Activated T-cell treated with anti-CD3 and anti-CD28 coated beads, Interleukin-2, amount 50 U/mL, for 24 hours (primary cell): Measurements from ENCODE around the gene DPH5.
A peak's percentile ranks its signal among the peaks of the same experiment; 100 is the strongest.
"Not testable (repeated sequence)": the region's sequence is repeated elsewhere in the genome, so short reads cannot be mapped to it uniquely, and the experiment has no call there.

ENCODE experiments used
- DNase-seq: peaks from one replicate; pipeline ENCODE4 v3.0.0-alpha.2; 2020
- H3K27ac Mint-ChIP-seq: 2 replicates; pipeline ENCODE4 v1.8.0; 2020; ENCODE audit warnings: mild to moderate bottlenecking, mixed read lengths
- H3K27me3 Mint-ChIP-seq: 2 replicates; pipeline ENCODE4 v1.8.0; 2020; ENCODE audit warnings: mixed read lengths
- H3K36me3 Mint-ChIP-seq: 2 replicates; pipeline ENCODE4 v1.8.0; 2020; ENCODE audit warnings: low read depth, mixed read lengths
- H3K4me1 Mint-ChIP-seq: 2 replicates; pipeline ENCODE4 v1.8.0; 2020; ENCODE audit warnings: low read depth, mixed read lengths
- H3K4me3 Mint-ChIP-seq: 2 replicates; pipeline ENCODE4 v1.8.0; 2020; ENCODE audit warnings: mild to moderate bottlenecking, moderate library complexity, mixed read lengths
- H3K9me3 Mint-ChIP-seq: 2 replicates; pipeline ENCODE4 v1.8.0; 2020; ENCODE audit warnings: mixed read lengths

DPH5 gene

DNA sequence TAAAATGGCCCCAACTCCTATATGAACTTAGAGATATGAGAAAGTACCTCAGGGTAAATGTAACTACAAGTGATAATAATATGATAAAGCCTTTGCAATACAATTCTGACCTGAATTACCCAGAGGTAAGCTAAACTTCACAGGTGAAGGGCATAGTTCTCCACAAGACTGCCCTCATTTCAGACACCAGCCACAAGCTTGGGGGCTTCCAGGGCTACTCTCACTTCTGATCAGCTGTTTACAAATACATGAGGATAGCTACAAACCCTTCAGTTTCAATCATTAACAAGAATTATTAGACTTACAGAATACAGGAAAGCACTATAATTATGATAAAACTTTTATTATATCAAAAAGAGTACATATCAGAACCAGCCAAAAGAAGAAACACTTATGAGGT lies 18.7 kb upstream of the DPH5 start:
- Mint-ChIP-seq H3K4me3 (no peak overlapping the region), H3K4me1 (peaks cover 15% of the 10 kb centered on the region), H3K27ac (no peak overlapping the region), H3K9me3 (peaks cover 3% of the 10 kb centered on the region), H3K27me3 (no peaks in the 10 kb centered on the region), H3K36me3 (peaks cover 10% of the 10 kb centered on the region)
- DNase-seq, result no peak

DNA sequence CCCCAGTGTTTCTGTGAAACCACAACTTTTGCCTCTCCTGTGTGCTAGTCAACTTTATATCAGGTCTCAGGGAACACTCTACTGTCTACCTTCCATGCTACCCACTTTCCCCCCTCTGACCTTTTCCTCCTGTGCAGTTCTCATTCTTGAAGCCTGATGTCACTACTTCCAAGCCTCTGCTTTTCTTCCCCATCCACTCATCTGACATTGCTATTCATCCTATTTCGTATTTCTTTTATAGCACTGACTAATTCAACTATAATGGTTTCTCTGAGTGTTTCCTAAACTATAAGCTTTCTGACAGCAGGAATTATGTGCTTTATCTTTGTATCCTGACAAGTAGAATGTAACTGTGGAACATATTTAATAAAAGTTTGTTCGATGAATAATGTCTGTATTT lies 18.2 kb upstream of the DPH5 start:
- no peak for DNase-seq
- Mint-ChIP-seq H3K4me1 (peaks cover 17% of the 10 kb centered on the region), H3K4me3 (no peak overlapping the region), H3K27ac (no peak overlapping the region), H3K9me3 (peaks cover 3% of the 10 kb centered on the region), H3K36me3 (peaks cover 10% of the 10 kb centered on the region), H3K27me3 (no peaks in the 10 kb centered on the region)

DNA sequence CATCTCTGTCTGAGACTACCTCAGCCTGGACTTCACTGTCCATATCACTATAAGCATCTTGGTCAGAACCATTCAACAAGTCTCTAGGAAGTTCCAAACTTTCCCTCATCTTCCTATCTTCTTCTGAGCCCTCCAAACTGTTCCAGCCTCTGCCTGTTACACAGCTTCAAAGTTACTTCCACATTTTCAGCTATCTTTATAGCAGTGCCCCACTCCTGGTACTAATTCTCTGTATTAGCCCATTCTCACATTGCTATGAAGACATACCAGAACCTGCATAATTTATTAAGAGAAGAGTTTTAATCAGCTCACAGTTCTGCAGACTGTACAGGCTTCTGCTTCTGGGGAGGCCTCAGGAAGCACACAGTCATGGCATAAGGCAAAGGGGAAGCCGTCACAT lies 15.7 kb upstream of the DPH5 start:
- peaks cover 3% of the 10 kb centered on the region for H3K9me3 Mint-ChIP-seq
- no peak for DNase-seq
- no peak overlapping the region for H3K4me3 Mint-ChIP-seq
- H3K4me1 Mint-ChIP-seq, result peaks cover 31% of the 10 kb centered on the region
- H3K36me3 Mint-ChIP-seq, result peaks cover 28% of the 10 kb centered on the region
- no peak overlapping the region for H3K27ac Mint-ChIP-seq
- no peaks in the 10 kb centered on the region for H3K27me3 Mint-ChIP-seq

DNA sequence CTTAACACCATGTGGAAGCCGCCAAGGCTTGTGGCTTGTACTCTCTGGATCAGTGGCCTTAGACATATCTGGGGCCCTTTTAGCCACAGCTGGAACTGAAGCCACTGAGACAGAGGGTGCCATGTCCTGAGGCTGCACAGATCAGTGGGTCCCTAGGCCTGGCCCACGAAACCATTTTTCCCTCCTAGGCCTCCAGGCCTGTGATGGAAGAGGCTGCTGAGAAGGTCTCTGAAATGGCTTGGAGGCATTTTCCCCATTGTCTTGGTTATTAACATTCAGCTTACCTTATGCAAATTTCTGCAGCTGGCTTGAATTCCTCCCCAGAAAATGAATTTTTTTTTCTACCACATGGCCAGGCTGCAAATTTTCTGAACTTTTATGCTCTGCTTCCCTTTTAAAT lies 15.1 kb upstream of the DPH5 start:
- Mint-ChIP-seq H3K4me3 (no peak overlapping the region), H3K27me3 (no peaks in the 10 kb centered on the region), H3K9me3 (peaks cover 3% of the 10 kb centered on the region), H3K27ac (no peak overlapping the region), H3K36me3 (peaks cover 28% of the 10 kb centered on the region), H3K4me1 (peaks cover 36% of the 10 kb centered on the region)
- DNase-seq, result no peak

DNA sequence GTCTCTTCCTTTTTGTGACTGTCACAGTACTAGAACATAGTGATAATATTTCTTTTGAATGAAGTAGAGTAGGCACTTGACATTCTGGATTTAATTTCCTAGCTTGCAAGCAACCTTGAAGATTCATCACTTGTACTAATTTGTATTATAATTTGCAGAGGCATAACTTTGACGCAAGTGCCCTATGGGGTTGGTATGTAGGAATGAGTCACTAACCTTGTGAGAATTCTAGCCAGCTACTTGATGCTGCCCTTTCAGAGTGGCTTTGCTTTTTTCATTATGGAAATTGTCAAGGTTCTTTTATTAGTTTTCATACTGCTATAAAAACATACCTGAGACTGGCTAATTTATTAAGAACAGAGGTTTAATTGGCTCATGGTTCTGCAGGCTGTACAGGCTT lies 13.7 kb upstream of the DPH5 start:
- H3K27ac Mint-ChIP-seq, result no peak overlapping the region

DNA sequence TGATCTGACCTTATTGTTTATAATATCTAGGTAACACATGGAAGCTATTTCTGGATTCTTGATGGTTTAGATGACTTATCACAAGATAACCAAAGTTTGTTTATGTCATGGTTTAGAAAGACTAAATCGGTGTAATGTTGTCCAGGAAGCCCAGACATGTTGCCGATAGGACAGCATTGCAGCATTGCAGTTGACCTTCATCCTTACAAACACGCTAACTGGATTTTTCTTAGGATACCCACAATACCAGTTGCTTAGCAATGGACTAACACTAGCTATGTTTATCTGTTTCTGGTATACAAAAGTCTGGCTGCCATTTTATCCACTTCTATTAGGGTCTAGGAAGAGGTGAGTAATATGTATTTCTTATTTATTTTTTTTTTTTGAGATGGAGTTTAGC lies 11.7 kb upstream of the DPH5 start:
- no peak for DNase-seq
- H3K27me3 Mint-ChIP-seq, result no peaks in the 10 kb centered on the region
- peaks cover 42% of the 10 kb centered on the region for H3K36me3 Mint-ChIP-seq
- H3K9me3 Mint-ChIP-seq, result peaks cover 7% of the 10 kb centered on the region
- H3K27ac Mint-ChIP-seq, result no peak overlapping the region
- peaks cover 50% of the 10 kb centered on the region for H3K4me1 Mint-ChIP-seq
- no peak overlapping the region for H3K4me3 Mint-ChIP-seq

More for the DNA sequence above, 13.7 kb upstream of the DPH5 start:
- Mint-ChIP-seq H3K27me3 (no peaks in the 10 kb centered on the region), H3K4me3 (no peak overlapping the region), H3K36me3 (peaks cover 32% of the 10 kb centered on the region), H3K9me3 (peaks cover 3% of the 10 kb centered on the region), H3K4me1 (peaks cover 41% of the 10 kb centered on the region)
- DNase-seq, result no peak

DNA sequence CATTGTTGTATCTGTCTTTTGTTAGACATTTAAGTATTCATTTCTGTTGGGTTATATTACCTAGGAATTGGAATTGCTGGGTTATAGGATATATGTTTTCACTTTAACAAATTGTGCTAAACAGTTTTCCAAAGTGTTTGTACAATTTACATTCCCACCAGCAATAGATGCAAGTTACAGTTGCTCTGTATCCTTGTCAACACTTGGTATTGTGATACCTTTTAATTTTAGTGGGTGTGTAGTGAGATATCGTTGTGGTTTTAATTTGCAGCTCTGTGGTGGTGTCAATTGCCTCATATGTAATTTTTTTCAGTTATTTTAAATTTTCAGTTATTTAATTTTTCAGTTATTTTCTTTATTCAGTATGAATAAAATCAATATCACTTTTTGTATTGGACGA lies 7.4 kb upstream of the DPH5 start:
- no peak for DNase-seq
- Mint-ChIP-seq H3K4me1 (peaks cover 62% of the 10 kb centered on the region), H3K9me3 (peaks cover 7% of the 10 kb centered on the region), H3K4me3 (no peak overlapping the region), H3K36me3 (peaks cover 77% of the 10 kb centered on the region), H3K27ac (no peak overlapping the region), H3K27me3 (no peaks in the 10 kb centered on the region)

DNA sequence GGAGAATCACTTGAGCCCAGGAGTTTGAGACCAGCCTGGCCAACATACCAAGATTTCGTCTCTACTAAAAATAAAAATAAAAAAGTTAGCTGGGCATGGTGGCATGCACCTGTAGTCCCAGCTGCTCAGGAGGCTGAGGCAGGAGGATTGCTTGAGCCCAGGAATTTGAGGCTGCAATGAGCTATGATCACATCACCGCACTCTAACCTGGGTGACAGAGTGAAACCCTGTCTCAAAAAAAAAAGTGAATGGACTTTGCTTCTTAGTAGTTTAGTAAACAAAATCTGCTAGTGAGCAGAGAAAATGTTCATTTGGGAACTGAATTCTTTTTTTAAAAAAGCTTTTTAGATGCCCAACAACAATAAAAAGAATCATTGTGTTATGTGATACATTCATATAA lies 6.5 kb upstream of the DPH5 start:
- not testable (repeated sequence) for H3K27me3 Mint-ChIP-seq, H3K27ac Mint-ChIP-seq, DNase-seq, H3K4me3 Mint-ChIP-seq, H3K9me3 Mint-ChIP-seq
- Mint-ChIP-seq H3K36me3 (peaks cover 78% of the 10 kb centered on the region), H3K4me1 (peaks cover 68% of the 10 kb centered on the region)

DNA sequence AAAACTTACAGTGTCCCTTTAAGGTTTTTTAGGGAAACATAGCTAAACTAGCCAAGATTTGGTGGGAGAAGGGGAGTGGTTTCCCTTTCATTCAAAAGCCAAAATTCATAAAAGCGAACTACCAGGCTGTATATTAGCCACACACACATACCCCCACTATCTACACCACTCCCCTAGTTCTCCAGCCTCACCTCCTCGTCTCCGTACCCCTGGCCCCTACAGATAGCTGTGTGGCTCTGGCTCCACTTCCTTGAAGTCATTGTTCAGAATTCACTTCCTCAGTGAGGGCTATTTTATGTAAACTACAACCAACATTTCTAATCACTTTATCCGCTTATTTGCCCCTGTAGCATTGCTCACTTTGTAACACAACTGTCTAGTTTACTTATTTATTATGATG lies 5.3 kb upstream of the DPH5 start:
- DNase-seq, result no peak
- Mint-ChIP-seq H3K27me3 (no peaks in the 10 kb centered on the region), H3K4me1 (peaks cover 66% of the 10 kb centered on the region), H3K36me3 (peaks cover 78% of the 10 kb centered on the region), H3K27ac (no peak overlapping the region), H3K9me3 (peaks cover 7% of the 10 kb centered on the region), H3K4me3 (no peak overlapping the region)

DNA sequence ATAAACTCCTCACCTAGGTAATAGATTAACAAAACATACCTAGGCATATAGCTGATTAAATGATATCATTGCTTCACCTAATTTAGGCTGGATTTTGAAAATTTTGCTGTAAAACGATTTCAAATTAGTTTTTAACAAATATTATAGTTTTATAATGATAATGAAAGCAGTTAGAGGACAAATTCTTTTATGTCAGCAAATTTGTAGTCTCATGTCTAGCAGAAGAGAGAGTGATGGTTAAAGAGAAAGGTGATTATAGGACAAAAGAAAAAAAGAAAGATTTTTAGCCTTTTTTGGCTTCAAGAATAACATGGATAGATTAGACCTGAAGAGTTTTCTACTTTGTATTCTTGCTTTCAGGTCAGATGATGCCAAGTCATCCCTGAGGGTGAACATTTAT lies 3.6 kb upstream of the DPH5 start:
- Mint-ChIP-seq H3K27me3 (no peaks in the 10 kb centered on the region), H3K4me1 (peaks cover 58% of the 10 kb centered on the region), H3K9me3 (peaks cover 7% of the 10 kb centered on the region), H3K4me3 (peak overlapping the region; percentile 23), H3K27ac (no peak overlapping the region), H3K36me3 (peaks cover 87% of the 10 kb centered on the region)
- DNase-seq, result no peak

DNA sequence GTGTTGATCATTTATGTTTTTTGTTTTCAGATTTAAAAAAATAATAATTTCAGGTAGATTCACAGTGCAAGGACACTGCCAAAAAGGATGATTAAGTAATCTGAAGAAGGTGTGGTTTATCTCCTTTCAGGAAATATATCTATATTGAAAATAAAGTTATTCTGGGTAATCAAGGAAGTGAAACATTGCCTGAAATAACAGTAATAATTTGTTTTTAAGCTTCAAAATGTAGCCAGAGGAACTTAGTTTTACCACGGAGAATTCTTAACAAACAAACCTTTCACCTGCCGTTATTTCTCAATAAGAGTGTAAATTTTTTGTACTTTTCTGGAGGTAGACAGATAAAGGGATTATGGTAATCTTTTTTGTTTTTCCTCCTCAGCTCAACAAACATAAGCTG lies 2.9 kb upstream of the DPH5 start:
- Mint-ChIP-seq H3K27ac (no peak overlapping the region), H3K4me1 (peaks cover 60% of the 10 kb centered on the region), H3K4me3 (peak overlapping the region; percentile 4)

DNA sequence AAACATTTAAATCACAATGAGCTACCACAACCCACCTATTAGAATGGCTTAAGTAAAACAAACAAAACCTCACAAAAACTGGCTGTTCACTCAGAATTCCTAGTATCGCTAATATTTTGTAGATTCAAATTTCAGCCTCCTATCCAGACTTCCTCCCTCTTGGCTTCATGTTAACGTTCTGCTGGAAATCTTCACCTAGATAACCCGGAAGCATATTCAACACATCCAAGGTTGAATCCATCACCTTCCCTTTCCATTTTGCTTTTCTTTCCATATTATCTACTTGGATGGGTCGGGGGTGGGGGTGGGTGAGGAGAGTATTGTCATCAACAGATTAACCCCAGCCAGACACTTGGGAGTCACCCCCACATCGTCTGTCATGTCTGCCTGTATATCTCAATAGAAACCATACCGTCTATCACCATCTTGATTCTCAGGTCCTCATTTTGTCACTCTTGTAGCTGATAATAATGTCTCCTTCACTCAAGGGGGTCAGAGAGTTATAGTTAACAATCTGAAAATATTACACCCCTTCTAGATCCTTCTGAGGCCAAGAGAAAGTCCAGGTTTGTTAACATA lies 1.7 kb upstream of the DPH5 start:
- H3K4me1 Mint-ChIP-seq, result peaks cover 67% of the 10 kb centered on the region
- H3K27ac Mint-ChIP-seq, result peak overlapping the region; percentile 66
- H3K27me3 Mint-ChIP-seq, result no peaks in the 10 kb centered on the region
- peak overlapping the region; percentile 91 for H3K4me3 Mint-ChIP-seq
- peaks cover 95% of the 10 kb centered on the region for H3K36me3 Mint-ChIP-seq
- no peak for DNase-seq
- H3K9me3 Mint-ChIP-seq, result peaks cover 4% of the 10 kb centered on the region

More for the DNA sequence above, 2.9 kb upstream of the DPH5 start:
- Mint-ChIP-seq H3K27me3 (no peaks in the 10 kb centered on the region), H3K36me3 (peaks cover 93% of the 10 kb centered on the region), H3K9me3 (peaks cover 7% of the 10 kb centered on the region)
- no peak for DNase-seq

DNA sequence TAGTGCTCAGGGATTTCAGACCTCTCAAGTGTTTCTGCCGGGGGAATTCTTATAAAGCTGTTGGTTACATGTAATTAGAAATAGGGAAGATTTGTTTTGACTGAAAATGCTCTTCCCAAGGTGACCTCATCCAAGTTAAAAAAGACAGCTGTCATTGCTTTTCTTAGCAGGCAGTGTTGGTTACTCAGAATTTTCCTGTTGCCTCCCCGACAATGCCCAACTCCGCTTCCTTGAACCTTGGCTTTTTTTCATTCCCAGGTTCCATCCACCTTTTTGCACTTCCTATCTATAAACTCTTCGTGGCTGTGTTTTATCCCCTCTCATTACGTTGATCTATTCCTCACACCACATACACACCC lies 825 bp upstream of the DPH5 start:
- Mint-ChIP-seq H3K4me3 (peak overlapping the region; percentile 91), H3K36me3 (peaks cover 95% of the 10 kb centered on the region), H3K9me3 (no peaks in the 10 kb centered on the region), H3K27ac (peak overlapping the region; percentile 95), H3K4me1 (peaks cover 68% of the 10 kb centered on the region), H3K27me3 (no peaks in the 10 kb centered on the region)
- no peak for DNase-seq

DNA sequence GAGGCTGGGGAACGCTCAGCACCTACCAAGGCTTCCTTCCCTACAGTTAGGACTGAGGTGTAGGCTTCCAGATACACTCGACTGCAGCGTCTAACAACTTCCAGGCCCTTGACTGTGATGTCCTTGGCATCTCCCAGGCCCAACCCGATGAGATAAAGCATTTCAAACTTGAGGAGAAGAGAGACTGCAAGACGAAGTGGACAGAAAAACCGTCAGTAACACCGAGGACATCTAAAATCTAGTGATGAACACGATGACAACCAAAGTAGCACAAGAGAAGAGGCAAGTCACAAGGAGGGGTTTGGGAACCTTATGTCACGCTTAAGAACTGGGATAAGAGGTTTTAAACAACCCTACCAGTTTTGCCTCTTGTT lies 314 bp downstream of the DPH5 start:
- peak overlapping the region; percentile 95 for H3K27ac Mint-ChIP-seq
- no peaks in the 10 kb centered on the region for H3K9me3 Mint-ChIP-seq
- H3K36me3 Mint-ChIP-seq, result peaks cover 97% of the 10 kb centered on the region
- peak; percentile 63 for DNase-seq
- H3K4me3 Mint-ChIP-seq, result peak overlapping the region; percentile 91
- H3K27me3 Mint-ChIP-seq, result no peaks in the 10 kb centered on the region
- H3K4me1 Mint-ChIP-seq, result peaks cover 68% of the 10 kb centered on the region

DNA sequence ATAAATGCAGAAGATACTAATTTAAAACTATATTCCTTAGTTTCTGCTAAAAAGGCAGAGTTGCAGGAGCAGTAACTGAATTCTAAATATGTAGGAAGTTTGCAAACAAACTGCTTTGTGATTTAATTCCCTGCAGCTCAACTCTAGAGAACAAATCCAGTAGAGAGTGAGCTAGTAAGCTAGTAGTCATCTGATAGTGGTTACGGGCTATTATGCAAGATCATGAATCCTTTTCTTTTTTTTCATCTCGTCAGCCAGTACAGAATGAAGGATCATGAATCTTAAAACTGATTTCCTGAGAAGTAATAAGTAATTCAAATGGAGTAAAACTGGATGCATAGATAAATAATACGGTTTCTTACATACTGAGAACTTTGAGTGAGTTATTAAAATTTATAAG lies 3.3 kb downstream of the DPH5 start:
- H3K4me3 Mint-ChIP-seq, result no peak overlapping the region
- H3K27me3 Mint-ChIP-seq, result no peaks in the 10 kb centered on the region
- H3K4me1 Mint-ChIP-seq, result peaks cover 56% of the 10 kb centered on the region
- H3K27ac Mint-ChIP-seq, result peak overlapping the region; percentile 11
- DNase-seq, result no peak
- H3K36me3 Mint-ChIP-seq, result peaks cover 94% of the 10 kb centered on the region
- H3K9me3 Mint-ChIP-seq, result no peaks in the 10 kb centered on the region

DNA sequence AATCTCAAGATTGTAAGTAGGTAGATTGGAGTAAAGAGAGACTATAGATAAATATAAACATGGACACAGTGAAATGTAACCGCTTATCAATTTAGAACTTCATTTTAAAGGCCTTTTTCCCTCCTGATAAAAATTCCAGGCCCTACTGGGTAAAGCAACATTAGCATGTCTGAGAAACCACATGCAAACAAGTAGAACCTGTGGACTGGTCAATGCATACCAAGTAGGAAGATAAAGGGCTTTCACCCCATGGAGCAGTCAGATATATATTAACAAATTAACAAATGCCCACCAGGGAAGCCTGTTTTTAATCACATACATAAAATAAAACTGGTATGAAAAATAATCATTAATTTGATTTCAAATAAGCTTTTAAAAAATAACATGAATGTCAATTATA lies 8.1 kb downstream of the DPH5 start:
- H3K9me3 Mint-ChIP-seq, result peaks cover 3% of the 10 kb centered on the region
- no peak for DNase-seq
- H3K27ac Mint-ChIP-seq, result no peak overlapping the region
- H3K4me3 Mint-ChIP-seq, result no peak overlapping the region
- peaks cover 96% of the 10 kb centered on the region for H3K36me3 Mint-ChIP-seq
- H3K27me3 Mint-ChIP-seq, result no peaks in the 10 kb centered on the region
- peaks cover 49% of the 10 kb centered on the region for H3K4me1 Mint-ChIP-seq
